DLD1 (cell line): Measurements from ENCODE around the gene ZBTB44.
"Not testable (repeated sequence)": the region's sequence is repeated elsewhere in the genome, so short reads cannot be mapped to it uniquely, and the experiment has no call there.

Source experiments
- in situ Hi-C: cut with HindIII; loops from 2 replicates; pipeline ENCODE4 v1.10.0; 2017; ENCODE audit warnings: low sequenced_read_pairs

The ZBTB44 gene

DNA sequence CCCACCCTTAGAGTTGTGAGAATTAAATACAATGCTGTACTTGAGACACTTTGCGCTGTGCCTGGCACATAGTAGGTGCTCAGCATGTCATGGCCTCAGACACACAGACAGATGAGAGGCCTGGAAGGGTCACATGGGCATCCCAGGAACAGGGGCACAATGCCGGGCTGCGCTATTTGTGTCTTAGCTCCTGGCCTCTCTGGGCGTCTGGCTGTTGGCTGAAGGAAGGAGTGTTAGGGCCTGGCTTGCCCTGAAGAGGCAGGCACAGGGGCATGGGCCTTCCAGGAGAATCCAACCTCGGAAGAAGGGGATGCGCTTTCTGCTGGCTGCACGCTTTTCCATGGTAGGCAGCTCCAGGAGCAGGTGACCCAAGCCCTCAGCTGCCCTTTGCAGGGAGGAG, 113.7 kb downstream of the ZBTB44 start:
- in situ Hi-C loops: no loop called here

DNA sequence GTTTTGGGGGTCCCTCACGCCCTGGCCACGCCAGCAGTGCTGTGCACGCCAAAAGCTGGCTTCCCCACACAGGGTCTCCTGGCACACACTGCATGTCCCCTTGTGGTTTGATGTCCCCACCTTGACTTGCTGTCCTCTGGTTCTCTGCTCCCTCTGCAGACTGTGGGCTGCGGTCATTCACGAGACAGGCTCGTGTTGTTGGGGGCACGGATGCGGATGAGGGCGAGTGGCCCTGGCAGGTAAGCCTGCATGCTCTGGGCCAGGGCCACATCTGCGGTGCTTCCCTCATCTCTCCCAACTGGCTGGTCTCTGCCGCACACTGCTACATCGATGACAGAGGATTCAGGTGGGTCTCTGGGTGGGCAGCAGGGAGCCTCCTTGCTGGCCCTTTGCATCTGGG, 114.9 kb downstream of the ZBTB44 start:
- in situ Hi-C loops: no loop called here

DNA sequence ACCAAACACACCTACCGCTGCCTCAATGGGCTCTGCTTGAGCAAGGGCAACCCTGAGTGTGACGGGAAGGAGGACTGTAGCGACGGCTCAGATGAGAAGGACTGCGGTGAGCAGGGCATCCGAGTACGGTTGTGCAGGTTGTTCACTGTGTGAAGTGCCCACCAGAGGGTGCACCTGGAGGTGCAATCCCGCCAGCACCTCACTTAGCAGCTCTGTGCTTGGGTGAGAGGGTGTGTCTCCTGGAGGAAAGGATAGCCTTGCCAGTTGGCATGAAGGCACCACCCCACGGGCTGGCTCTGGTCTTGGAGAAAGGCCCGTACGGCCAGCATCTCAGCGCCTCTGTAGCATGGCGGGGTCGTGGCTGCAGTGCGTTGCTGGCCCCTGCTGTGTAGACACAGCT, 115.8 kb downstream of the ZBTB44 start:
- in situ Hi-C loops: no loop called here

DNA sequence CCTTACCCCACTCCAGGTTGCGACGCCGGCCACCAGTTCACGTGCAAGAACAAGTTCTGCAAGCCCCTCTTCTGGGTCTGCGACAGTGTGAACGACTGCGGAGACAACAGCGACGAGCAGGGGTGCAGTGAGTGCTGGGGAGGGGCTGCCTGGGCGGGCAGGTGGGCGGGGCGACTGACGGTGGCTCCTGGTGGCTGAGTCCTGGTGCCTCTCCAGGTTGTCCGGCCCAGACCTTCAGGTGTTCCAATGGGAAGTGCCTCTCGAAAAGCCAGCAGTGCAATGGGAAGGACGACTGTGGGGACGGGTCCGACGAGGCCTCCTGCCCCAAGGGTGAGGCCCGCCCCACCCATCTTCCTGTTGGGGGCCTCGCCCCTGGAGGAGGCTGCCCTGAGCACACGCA, 116.4 kb downstream of the ZBTB44 start:
- in situ Hi-C loops: no loop called here

DNA sequence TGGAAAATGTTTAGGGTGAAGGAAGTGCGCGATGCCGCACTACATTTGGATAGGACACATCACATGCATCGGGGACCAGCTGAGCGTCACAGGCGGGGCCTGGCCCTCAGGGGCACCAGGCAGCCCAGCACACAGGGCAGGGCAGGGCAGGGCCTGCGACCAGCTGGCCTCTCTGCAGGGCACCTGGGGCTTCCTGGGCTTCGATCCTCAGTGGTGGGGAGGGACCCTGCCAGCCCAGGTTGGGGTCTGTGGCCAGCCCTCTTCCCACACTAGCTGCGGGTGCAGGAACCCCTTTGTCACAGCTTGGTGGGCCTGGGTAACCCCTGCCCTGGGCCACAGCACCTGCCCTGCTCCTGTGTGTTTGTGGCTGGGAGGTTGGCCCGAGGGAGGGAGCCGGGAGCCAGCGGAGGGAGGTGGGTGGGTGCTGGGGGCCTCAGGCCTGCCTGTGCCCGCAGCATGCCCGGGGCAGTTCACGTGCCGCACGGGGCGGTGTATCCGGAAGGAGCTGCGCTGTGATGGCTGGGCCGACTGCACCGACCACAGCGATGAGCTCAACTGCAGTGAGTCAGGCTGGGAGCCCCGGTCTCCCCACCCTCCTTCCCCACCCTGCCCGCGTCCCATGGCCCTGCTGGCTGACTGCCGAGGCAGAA, 117.2 kb downstream of the ZBTB44 start:
- in situ Hi-C loops: no loop called here

DNA sequence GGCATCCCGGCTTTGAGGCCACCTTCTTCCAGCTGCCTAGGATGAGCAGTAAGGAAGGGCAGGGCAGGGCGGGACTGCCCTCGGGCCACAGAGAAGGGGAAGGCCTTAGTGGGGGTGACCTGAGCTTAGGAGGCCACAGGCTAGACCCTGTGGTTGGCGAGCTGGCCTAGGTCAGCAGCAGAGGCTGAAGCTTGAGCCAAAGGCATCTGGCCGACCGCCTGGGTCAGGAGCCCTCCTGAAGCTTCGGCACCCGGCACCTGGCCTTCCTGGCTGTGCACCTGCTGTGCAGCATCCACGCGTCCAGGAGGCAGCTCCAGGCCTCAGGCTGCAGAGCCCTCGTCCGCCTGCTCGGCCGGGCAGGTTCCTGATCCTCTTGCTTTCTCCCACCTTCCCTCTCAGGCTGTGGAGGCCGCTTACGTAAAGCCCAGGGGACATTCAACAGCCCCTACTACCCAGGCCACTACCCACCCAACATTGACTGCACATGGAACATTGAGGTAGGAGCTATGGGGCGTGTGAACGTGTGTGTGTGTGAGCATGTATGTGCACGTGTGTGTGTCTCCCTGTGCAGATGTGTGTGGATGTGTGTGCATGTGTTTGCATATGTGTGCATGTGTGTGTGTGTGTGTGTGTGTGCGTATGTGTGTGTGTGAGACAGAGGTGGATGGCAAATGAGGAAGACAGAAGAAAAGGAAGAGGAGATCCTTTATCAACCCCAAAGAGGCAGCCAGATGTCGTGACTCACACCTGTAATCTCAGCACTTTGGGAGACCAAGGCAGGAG, 120.3 kb downstream of the ZBTB44 start:
- in situ Hi-C loops: no loop called here

DNA sequence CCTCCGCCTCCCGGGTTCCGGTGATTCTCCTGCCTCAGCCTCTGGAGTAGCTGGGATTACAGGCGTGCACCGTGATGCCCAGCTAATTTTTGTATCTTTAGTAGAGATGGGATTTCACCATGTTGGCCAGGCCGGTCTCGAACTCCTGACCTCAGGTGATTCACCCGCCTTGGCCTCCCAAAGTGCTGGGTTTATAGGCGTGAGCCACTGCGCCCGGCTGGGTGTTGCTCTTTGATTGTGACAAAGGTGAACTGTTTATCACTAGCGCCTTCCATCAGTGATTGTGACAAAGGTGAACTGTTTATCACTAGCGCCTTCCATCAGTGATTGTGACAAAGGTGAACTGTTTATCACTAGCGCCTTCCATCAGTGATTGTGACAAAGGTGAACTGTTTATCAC, 121.2 kb downstream of the ZBTB44 start:
- in situ Hi-C loops: not testable (repeated sequence)

DNA sequence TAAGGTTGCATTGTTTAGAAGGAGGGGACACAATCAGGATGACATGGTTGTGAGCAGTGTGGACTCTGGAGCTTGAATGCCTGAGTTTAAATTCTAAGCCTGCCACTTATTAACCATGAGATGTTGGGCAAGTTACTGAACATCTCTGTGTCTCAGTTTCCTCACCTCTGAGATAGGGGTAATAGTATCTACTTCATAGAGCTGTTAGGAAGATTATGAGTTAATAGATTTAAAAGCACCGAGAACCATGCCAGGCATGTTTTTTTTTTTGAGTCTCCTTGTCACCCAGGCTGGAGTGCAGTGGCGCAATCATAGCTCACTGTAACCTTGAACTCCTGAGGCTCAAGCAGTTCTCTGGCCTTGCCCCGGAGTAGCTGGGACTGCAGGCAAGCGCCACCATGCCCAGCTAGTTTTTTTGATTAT, 121.9 kb downstream of the ZBTB44 start:
- in situ Hi-C loops: no loop called here

DNA sequence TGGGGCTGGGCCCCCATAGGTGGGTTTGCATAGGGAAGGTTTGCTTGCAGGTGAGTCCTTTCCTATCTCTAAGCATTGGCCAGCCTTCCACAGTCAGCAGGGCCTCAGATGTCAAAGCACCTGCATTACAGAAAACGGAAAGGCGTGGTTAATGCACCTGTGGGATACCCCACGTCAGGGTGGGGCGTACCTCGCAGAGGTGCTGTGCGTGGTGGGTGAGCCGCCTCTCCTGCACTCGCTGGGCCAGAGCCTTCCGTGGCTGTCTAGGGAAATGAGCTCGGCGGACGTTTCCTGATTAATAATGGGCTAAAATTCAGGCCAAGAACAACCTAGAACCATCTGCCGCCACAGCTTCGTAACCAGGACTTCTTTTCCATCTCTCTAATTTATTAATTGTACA, 122.8 kb downstream of the ZBTB44 start:
- in situ Hi-C loops: no loop called here

DNA sequence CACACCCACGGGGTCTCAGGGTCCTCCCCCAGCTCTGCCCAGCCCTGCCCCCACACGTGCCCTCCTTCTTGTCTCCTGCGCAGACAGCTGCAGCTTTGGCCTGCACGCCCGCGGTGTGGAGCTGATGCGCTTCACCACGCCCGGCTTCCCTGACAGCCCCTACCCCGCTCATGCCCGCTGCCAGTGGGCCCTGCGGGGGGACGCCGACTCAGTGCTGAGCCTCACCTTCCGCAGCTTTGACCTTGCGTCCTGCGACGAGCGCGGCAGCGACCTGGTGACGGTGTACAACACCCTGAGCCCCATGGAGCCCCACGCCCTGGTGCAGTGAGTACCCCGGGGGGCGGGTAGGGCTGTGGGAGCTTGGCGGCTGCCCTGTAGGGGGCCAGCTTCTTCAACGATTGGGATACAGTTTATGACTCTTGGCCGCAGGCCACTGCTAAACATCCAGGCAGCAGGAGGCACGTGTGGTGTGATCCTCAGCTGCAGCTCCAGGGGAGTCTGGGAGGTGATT, 124.3 kb downstream of the ZBTB44 start:
- in situ Hi-C loops: no loop called here

DNA sequence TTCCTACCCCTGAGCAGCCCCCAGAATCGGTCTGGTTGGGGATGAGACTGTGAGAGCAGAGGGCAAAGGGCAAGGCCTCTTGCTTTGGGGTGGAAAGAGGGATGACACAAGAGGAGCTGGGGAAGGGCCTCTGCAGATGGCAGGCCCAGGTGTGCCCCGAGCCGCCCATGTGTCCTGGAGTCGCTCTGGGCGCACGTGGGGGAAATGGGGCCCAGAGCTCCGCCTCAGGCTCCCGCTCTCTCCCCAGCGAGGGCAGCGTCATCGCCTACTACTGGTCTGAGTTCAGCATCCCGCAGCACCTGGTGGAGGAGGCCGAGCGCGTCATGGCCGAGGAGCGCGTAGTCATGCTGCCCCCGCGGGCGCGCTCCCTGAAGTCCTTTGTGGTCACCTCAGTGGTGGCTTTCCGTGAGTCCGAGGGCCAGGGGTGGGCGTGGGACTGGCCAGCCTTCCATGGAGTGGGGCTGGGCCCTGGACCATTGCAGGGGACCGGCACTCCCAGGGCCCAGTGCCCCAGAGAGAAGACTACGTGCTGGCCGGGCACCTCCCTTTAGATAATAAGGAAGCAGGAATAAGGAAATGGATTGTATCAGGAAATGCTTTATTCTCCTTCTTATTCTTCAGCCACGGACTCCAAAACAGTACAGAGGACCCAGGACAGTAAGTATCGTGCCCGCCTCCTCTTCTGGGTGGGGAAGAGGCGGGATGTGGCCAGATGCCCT, 125.1 kb downstream of the ZBTB44 start:
- in situ Hi-C loops: no loop called here

DNA sequence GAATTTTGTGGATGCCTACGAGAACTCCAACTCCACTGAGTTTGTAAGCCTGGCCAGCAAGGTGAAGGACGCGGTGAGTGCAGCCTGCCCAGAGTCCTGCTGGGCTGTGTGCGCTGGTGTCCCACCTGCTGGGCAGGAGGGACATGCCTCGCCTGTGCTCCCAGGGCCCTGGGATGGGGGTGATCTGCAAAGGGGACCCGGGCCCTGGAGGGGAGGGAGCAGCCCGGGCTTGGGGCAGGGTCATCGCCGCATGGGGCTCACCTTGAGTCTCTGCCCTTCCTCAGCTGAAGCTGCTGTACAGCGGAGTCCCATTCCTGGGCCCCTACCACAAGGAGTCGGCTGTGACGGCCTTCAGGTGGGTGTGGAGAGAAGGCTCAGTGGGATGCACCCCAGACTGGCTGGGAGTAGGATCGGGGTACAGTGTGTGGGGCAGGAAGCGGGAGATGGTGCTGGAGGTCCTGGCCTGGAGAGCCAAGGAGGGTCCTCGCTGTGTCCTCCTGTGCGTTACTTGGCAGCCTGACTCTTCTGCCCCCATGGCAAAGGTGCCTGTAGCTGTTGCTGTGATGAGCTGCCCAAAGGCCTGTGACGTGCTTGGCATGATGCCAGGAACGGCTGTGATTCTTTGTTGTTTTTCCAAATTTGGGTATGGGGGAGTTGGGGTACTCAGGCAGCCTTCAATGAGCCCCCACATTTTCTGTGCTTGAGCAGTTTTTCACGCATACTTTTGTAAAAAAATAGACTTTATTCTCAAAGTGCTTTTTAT, 126.0 kb downstream of the ZBTB44 start:
- in situ Hi-C loops: no loop called here

DNA sequence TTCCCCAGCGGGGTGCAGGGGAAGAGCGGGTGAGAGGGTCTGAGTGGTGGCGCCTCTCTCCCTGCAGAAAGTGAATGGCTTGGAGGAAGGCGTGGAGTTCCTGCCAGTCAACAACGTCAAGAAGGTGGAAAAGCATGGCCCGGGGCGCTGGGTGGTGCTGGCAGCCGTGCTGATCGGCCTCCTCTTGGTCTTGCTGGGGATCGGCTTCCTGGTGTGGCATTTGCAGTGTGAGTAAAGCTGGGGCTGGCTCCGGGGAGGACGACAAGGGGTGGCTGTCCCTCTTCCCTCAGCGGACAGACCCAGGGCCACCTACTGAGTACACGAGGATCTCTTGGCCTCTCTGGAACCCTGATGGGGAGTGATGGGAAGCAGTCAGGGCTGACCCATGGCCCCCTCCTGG, 126.7 kb downstream of the ZBTB44 start:
- in situ Hi-C loops: no loop called here

DNA sequence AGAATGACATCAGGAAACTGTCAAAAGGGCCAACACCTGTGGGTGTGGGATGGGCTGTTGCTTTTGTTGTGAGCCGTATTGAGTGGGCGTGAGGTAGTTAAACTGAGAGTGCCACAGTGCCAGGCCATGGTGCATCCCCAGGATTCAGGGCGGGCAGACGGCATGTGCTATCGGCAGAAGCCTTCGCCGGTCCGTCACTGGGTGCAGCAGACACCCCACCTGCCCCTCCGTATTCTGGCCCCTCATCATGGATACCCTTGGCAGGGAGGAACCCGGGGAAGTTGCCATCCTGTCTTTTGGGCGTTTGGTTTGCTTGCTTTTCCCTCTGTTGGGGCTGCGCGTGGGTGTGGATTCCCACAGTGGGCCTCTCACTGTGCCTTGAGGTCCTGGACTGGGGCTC, 127.6 kb downstream of the ZBTB44 start:
- in situ Hi-C loops: no loop called here

DNA sequence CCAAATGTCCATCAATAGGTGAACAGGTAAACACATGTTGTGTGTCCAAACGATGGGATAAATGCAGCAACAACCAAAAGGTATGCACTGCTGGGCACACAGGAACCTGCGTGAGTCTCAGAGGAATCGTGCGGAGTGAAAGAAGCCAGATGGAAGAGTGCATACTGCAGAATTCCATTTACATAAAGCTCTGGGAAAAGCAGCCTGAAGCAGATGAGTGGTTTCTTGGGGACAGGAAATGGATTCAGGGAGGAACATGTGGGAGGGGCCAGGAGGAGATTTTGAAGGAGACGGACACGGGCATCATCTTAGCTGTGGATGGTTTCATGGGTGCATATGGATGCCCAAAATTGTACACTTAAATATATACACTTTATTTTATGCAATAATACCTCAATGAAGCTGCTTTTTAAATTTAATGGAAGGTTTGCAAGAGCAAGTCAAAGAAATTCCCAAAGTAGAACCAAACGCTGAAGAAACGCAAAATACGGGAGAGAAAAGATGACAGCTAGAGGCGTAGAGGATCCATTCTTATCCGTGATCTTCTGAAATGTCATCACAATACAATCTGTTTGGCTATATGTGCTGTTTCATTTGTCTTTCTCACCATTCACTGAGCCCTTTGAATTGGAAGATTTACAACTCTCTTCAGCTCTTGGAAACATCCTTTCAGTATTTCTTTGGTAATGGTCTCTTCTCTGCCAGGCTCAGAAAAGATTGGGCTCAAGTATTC, 130.7 kb downstream of the ZBTB44 start:
- in situ Hi-C loops: no loop called here

DNA sequence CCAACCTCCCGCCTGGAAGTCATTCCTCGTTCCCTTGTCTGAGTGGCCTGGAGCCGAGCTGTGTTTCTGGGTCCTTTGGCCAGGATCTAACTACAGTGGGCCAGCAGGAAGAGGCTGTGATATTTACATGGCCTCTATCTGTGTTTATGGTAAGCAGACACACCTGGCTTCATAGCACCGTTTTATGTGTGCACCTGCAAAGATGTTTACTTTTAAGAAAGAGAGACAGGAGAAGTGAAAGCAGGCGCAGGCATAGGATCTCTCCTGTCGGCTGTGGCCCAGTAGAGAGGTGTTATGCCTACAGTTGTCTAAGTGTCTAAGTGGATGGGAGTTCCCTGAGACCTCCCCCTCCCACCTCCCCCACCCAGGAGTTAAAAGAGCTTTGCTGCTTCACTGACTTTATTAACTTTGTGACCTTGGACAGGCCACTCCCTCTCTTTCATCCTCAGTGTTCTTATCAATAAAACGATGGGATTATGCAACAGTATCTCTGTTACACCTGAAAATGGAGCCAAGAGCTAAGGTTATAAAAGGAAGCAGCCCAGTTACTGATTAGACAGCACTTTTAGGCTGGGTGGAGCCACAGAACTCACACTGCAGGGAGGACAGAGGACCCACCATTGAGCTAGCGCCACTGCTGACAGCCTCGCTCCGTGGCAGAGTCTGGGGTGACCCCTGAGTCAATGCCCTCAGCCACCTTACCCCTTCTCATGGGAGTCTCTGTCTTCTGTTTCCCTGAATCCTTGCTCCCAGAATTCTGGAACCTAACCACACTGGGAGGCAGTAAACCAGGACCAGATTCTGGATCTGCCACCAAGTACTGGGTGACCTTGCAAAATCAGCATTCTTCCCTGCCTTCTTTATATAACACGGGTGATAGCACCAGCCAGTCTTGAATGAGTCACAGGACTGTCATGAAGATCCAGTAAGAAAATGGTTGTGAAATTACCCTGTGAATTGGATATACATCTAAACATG, 133.1 kb downstream of the ZBTB44 start:
- in situ Hi-C loops: no loop called here

DNA sequence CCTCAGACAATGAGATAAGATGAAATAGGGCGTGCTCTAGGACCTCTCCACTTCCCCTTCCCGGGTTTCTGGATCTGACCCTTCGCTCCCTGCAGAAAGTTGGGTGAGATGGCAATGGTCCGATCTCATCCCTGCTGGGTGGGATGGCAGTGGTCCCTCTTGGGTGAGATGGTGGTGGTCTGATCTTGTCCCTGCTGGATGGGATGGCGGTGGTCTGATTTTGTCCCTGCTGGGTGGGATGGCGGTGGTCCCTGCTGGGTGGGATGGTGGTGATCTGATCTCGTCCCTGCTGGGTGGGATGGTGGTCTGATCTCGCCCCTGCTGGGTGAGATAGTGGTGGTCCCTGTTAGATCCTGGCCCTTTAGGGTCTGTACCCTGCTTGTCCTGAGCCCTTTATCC, 133.8 kb downstream of the ZBTB44 start:
- in situ Hi-C loops: no loop called here

DNA sequence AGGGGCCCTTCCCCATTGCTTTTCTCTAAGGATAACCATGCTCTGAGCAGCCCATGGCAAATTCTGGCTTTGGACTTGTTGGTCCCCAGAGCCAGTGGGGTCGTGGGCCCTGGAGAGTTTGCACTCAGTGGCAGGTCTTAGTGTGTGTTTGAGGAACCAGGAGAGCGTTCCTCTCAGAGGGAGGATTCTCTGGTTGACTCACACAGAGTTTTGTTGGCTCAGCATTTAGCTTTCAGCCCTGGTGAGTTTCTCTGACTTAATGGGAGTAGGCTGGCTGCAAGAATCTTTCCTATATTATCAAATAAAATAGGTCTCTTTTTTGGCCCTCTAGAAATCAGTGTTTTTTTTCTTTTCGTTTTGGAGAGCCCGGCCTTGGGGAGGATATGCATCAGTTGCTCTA, 134.2 kb downstream of the ZBTB44 start:
- in situ Hi-C loops: no loop called here
